Measurements from ENCODE around the gene SEC63.

DNA sequence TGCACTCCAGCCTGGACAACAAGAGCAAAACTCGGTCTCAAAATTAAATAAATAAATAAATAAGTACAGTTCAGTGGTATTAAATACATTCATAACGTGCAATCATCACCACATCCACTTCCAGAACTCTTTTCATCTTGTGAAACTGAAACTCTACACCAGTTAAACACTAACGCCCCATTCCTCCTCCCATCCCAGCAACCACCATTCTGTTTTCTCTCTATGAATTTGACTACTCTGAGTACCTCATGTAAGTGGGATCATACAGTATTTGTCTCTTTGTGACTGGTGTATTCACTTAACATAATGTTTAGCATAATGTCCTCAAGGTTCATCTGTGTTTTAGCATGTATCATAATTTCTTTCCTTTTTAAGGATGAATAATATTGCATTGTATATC lies 104.8 kb downstream of the SEC63 start:
- no peak for TF ChIP-seq L3MBTL2 (conservative IDR thresholded peaks at IDR 0.05)
- no peak for TF ChIP-seq FOXA1 (IDR thresholded peaks at IDR 0.05)
- no peak for TF ChIP-seq FOXM1 (IDR thresholded peaks at IDR 0.05; ENCODE audit: borderline replicate concordance)
- TF ChIP-seq BHLHE40 (IDR thresholded peaks at IDR 0.05; ENCODE audit: borderline replicate concordance) = no peak
